PFSK-1 (cell line): ENCODE data around the gene PITX2.

Experiments
- FOXP2 ChIP-seq: optimal IDR thresholded peaks from 2 replicates; pipeline ENCODE3; 2011; ENCODE audit warnings: borderline replicate concordance, control low read depth, inconsistent platforms; ENCODE audit not compliant: insufficient read depth; ENCODE audit errors: extremely low read length, extremely low read depth
- POLR2AphosphoS5 ChIP-seq: IDR thresholded peaks from 2 replicates; pipeline ENCODE4 v1.6.1; 2012; ENCODE audit warnings: low read depth, mild to moderate bottlenecking, control low read depth, low read length, moderate library complexity
- SIN3A ChIP-seq: IDR thresholded peaks from 2 replicates; pipeline ENCODE4 v1.6.1; 2012; ENCODE audit warnings: mild to moderate bottlenecking, low read length, moderate library complexity, borderline replicate concordance; ENCODE audit not compliant: insufficient read depth
- TAF1 ChIP-seq: IDR thresholded peaks from 2 replicates; pipeline ENCODE4 v1.6.1; 2012; ENCODE audit warnings: low read length, control low read depth, borderline replicate concordance; ENCODE audit not compliant: insufficient read depth
- TF ChIP-seq, protein P1 (sequence below), 2 experiments: IDR thresholded peaks; 2 replicates each; pipeline versions ENCODE4 v1.6.1 to v1.8.0; 2011 to 2012; ENCODE audit warnings: low read depth in 2 of 2, low read length in 2 of 2, control low read depth in 1 of 2, inconsistent platforms in 1 of 2, mild to moderate bottlenecking in 1 of 2, moderate library complexity in 1 of 2; ENCODE audit not compliant: insufficient read depth in 1 of 2

Gene PITX2

DNA sequence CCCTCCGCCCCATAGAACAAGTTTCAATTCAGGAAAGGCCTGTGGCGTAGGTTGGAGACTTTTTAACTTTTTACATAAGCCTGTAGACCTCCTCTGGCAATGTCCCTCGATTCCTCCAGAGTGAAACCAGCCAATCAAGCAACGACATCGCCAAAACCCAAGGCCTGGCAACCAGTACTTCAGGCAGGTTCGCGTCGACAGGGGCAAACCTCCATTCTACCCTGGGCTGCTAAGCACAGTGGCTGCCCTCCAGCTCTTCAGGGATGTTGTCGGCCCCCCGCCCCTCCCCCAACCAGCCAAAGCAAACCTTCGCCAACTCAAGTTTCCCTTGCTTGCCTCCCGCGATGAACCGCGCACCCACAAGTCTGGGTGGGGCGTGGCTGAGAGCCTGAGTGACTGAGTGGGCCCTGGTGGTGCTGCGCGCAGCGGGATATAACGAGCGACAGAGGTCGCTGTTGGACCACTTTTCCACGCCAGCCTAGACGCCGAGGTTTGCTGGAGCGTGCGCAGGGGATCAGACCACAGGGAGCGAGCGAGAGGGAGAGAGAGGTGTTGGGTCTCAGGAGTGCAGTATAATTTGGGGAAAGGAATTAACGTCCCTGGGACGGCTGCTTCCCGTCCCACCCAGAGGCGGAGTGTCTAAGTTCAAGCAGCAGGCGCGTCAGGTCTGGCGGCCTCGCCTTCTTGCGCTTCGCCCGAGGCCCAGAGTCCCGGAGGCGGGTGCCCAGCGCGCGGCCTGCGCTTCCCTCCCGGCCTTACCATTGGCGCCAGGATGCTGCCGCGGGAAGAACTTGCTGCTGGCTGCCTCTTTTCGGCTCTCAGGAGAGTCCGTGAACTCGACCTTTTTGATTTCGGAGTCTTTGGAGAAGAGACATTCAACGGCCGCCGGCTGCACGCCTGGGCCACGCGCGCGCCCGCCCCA, 9.0 kb upstream of the PITX2 start:
- TF ChIP-seq FOXP2 (no peak), POLR2AphosphoS5 (no peak), TAF1 (no peak), SIN3A (no peak)
- TF ChIP-seq, protein P1, sequence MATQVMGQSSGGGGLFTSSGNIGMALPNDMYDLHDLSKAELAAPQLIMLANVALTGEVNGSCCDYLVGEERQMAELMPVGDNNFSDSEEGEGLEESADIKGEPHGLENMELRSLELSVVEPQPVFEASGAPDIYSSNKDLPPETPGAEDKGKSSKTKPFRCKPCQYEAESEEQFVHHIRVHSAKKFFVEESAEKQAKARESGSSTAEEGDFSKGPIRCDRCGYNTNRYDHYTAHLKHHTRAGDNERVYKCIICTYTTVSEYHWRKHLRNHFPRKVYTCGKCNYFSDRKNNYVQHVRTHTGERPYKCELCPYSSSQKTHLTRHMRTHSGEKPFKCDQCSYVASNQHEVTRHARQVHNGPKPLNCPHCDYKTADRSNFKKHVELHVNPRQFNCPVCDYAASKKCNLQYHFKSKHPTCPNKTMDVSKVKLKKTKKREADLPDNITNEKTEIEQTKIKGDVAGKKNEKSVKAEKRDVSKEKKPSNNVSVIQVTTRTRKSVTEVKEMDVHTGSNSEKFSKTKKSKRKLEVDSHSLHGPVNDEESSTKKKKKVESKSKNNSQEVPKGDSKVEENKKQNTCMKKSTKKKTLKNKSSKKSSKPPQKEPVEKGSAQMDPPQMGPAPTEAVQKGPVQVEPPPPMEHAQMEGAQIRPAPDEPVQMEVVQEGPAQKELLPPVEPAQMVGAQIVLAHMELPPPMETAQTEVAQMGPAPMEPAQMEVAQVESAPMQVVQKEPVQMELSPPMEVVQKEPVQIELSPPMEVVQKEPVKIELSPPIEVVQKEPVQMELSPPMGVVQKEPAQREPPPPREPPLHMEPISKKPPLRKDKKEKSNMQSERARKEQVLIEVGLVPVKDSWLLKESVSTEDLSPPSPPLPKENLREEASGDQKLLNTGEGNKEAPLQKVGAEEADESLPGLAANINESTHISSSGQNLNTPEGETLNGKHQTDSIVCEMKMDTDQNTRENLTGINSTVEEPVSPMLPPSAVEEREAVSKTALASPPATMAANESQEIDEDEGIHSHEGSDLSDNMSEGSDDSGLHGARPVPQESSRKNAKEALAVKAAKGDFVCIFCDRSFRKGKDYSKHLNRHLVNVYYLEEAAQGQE (IDR thresholded peaks at IDR 0.05; ENCODE audit: insufficient read depth in 1 of 2, low read depth in 2 of 2, low read length in 2 of 2) = no peak

DNA sequence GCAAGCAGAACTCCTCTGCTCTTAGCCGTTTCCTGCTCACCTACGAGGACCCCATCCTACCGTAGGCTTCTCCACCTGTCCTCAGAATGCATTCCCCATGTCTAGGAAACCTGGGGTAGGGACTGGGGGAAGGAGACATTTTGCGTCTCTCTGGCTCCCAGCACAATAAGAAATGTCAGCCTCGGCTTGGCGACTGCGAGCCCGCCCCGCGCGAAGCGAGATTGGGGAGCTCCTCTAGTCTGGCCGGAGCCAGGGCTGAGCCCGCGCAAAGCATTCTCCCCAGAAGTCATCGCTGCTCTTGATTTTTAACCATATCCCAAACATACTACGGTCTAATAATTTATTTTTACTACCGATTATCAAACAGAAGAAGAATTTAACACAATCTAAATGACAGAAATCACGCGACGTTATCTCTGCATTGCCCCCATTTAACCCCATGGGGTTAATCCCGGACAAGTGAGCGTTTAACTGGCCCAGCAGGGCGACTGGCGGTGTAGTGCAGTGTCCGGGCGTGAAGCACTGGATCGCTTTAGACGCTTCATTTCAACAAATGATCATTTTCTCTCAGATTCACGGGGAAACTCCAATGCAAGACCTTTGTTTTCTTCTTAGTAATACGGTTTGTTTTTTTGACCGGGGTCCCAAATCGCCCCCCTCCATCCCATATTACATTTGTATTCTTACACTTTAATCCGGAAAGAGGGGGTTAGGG, 8.0 kb upstream of the PITX2 start:
- TF ChIP-seq, protein P1 (IDR thresholded peaks at IDR 0.05; ENCODE audit: insufficient read depth in 1 of 2, low read depth in 2 of 2, low read length in 2 of 2) = no peak
- TF ChIP-seq FOXP2 = no peak
- no peak for TF ChIP-seq TAF1
- TF ChIP-seq SIN3A = no peak

DNA sequence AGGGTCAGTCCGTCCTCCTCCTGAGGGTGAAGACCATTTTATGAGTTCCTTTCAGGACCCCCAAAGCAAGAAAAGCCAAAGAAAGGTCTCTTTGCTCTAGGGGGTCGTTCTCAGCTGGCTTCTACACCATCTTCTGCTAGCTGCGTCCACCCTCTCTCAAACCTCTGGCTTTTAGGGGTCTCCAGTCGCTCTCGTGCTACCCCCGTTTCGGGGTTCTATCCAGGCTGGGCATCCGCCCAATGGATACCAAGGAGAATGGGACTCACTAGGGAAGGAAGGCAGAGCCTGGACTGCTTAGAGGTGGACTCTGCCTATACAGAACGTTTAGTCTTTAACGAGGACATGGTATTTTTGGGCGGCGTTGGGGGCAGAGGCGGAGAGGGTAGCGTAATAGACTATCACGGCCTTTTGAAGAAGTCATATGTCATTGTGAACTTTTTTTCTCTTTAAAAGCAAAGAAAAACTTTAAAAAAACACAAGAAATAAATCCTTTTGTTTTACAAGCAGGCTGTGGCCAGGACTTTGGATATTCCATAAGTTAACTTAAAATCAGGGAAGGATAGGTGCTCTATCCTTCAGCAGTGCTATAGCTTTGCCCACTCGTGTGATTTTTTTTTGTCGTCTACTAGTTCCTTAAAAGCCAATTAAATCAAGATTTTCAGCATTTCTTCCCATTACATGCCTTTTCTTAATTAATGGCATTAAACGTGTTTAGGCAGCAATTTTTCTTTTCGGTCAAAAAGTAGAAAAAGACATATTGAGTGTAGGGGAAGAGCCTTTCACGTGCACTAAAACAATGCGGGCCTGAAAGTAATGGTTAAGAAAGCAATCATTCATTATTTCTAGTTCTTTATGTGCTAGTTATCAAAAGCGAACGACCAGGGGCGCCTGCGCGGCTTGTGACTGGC, 7.2 kb upstream of the PITX2 start:
- TF ChIP-seq SIN3A = no peak
- TF ChIP-seq, protein P1 (IDR thresholded peaks at IDR 0.05; ENCODE audit: insufficient read depth in 1 of 2, low read depth in 2 of 2, low read length in 2 of 2) = no peak
- TF ChIP-seq FOXP2 = no peak
- no peak for TF ChIP-seq TAF1
- no peak for TF ChIP-seq POLR2AphosphoS5

DNA sequence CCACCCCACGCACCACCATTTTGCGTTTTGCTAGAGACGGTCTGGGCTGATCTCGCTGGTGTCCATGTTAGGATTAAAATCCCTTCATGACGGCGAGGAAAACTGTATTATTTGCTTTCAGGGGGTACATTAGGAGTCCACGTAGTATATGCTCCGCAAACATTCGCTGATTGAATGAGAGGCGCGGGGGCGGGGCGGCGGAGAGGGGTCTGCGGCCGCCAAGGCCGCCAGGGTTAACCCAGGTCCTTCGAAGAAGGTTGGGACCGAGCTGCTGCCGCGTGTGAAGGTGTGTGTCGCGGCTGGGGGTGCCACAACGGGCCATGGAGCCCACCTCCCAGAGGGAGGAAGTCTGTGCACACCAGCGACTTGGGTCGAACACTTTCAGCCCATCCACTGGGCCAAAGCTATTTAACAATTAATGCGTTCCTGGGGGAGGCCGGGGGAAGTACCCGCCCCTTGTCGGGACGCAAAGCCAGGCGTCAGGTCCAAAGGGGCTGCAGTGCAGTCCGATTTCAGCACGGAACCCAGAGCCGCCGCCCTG, 6.4 kb upstream of the PITX2 start:
- TF ChIP-seq, protein P1 (IDR thresholded peaks at IDR 0.05; ENCODE audit: insufficient read depth in 1 of 2, low read depth in 2 of 2, low read length in 2 of 2) = no peak
- TF ChIP-seq POLR2AphosphoS5 (no peak), FOXP2 (no peak), SIN3A (no peak), TAF1 (no peak)
